Thyroid gland (tissue), 4 donors: ENCODE measurements around the gene HSPA1A.
"Not testable (repeated sequence)": the region's sequence is repeated elsewhere in the genome, so short reads cannot be mapped to it uniquely, and the experiment has no call there.

Source experiments
- CTCF ChIP-seq, 6 experiments: fragments of 200-600 bp in 3 of 6; fragments of 450-650 bp in 3 of 6; sonication (generic) in 3 of 6; IDR thresholded peaks; one replicate each; pipeline ENCODE4 v1.5.1; 2016 to 2019; ENCODE audit warnings: antibody characterized with exemption in 6 of 6, mild to moderate bottlenecking in 2 of 6, inconsistent platforms in 1 of 6, moderate library complexity in 1 of 6
- POLR2A ChIP-seq, 2 donors: fragments of 450-650 bp; IDR thresholded peaks; one replicate each; pipeline ENCODE4 v1.6.1; 2017; ENCODE audit warnings: antibody characterized with exemption in 2 of 2, mild to moderate bottlenecking in 2 of 2, moderate library complexity in 1 of 2

DNA sequence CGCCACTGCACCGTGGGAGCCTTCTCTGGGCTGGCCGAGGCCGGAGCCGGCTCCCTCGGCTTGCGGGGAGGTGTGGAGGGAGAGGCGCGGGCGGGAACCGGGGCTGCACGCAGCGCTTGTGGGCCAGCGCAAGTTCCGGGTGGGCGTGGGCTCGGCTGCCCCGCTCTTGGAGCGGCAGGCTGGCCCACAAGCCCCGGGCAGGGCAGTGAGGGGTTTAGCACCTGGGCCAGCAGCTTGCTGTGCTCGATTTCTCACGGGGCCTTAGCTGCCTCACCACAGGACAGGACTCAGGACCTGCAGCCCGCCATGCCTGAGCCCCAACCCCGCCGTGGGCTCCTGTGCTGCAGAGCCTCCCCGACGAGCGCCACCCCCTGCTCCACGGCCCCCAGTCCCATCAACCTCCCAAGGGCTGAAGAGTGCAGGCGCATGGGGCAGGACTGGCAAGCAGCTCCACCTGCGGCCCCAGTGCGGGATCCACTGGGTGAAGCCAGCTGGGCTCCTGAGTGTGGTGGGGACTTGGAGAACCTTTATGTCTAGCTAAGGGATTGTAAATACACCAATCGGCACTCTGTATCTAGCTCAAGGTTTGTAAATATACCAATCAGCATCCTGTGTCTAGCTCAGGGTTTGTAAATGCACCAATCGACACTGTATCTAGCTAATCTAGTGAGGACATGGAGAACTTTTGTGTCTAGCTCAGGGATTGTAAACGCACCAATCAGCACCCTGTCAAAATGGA lies 36.8 kb downstream of the HSPA1A start:
- TF ChIP-seq POLR2A, CTCF (IDR thresholded peaks at IDR 0.05): not testable (repeated sequence)
